Fibroblast of villous mesenchyme (primary cell): ENCODE data around the gene TBC1D12. TPM values are rescaled to one million over a fixed set of nuclear protein-coding genes. Genes with fewer than 3 reads are reported as not detected.

Experiments
- DNase-seq: peaks from one replicate; pipeline ENCODE4 v3.0.0-alpha.2; 2010; ENCODE audit warnings: low read depth
- H3K4me3 ChIP-seq: 2 replicates; pipeline ENCODE4 v1.5.1; 2011; ENCODE audit warnings: low read depth, mild to moderate bottlenecking, low read length
- total RNA-seq: library from RNA; depleted of rRNA; stranded (reverse); fragments of >200 nt; gene quantifications from 2 replicates; pipeline ENCODE4 v1.2.3, GENCODE V29; 2012
- TF ChIP-seq, protein P1 (sequence below): IDR thresholded peaks from 2 replicates; pipeline ENCODE4 v1.5.1; 2012; ENCODE audit warnings: low read depth, mild to moderate bottlenecking, low read length; ENCODE audit not compliant: insufficient read depth

The TBC1D12 gene
- total RNA-seq, 1 donor: 15.1 TPM

DNA sequence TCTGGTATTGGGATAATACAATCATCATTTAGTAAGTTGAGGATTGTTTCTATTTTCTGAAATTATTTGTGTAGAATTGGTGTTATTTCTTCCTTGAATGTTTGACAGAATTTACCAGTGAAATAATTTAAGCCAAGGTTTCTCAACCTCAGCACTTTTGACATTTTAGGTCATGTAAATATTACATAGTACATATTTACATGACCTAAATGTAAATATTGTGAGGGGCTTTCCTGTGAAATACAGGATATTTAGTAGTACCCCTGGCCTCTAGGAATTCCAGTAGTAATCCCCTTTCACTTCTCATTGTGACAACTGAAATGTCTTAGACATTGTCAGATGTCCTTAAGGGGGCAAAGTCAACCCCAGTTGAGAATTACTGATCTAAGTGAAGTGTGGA lies 59.8 kb downstream of the TBC1D12 start:
- TF ChIP-seq, protein P1, sequence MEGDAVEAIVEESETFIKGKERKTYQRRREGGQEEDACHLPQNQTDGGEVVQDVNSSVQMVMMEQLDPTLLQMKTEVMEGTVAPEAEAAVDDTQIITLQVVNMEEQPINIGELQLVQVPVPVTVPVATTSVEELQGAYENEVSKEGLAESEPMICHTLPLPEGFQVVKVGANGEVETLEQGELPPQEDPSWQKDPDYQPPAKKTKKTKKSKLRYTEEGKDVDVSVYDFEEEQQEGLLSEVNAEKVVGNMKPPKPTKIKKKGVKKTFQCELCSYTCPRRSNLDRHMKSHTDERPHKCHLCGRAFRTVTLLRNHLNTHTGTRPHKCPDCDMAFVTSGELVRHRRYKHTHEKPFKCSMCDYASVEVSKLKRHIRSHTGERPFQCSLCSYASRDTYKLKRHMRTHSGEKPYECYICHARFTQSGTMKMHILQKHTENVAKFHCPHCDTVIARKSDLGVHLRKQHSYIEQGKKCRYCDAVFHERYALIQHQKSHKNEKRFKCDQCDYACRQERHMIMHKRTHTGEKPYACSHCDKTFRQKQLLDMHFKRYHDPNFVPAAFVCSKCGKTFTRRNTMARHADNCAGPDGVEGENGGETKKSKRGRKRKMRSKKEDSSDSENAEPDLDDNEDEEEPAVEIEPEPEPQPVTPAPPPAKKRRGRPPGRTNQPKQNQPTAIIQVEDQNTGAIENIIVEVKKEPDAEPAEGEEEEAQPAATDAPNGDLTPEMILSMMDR: no peak
- no peak overlapping the region for H3K4me3 ChIP-seq
- DNase-seq: no peak

DNA sequence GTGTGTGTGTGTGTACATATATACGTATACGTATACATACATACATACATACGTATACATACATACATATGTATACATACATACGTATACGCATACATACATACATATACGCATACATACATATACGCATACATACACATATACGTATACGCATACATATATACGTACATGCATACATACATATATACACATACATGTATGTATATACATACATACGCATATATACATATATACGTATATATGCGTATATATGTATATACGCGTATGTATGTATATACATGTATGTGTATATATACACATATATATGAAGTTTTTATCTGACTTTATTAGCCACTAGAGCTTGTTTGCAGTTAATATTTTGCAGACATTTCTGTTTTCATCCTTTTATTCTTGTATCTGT lies 63.3 kb downstream of the TBC1D12 start:
- no peak overlapping the region for H3K4me3 ChIP-seq
- TF ChIP-seq, protein P1: no peak
- DNase-seq: no peak

DNA sequence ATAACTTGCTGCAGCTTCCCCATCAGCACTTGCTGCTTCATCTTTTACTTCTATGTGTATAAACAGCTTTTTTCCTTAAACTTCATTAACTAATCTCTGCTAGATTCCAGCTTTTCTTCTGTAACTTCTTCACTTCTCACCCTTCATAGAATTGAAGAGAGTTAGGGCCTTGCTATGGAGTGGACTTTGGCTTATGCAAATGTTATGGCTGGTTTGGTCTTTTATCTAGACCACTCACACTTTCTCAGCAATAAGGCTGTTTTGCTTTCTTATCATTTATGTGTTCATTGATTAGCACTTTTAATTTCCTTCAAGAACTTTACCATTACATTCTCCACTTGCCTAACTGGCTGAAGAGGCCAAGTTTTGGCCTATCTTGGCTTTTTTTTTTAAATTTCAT lies 79.1 kb downstream of the TBC1D12 start:
- TF ChIP-seq, protein P1: no peak
- DNase-seq: no peak
- H3K4me3 ChIP-seq: no peak overlapping the region

DNA sequence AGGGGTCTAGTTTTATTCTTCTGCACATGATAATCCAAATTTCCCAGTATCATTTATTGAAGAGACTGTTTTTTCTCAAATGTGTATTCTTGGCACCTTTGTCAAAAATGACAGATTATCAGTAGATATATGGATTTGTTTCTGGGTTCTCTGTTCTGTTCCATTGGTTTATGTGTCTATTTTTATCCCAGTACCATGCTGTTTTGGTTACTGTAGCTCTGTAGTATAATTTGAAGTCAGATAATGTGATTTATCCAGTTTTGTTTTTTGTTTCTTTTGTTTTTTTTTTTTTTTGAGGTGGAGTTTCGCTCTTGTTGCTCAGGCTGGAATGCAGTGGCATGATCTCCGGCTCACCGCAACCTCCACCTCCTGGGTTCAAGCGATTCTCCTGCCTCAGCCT lies 81.6 kb downstream of the TBC1D12 start:
- TF ChIP-seq, protein P1: no peak
- DNase-seq: no peak
- H3K4me3 ChIP-seq: no peak overlapping the region

DNA sequence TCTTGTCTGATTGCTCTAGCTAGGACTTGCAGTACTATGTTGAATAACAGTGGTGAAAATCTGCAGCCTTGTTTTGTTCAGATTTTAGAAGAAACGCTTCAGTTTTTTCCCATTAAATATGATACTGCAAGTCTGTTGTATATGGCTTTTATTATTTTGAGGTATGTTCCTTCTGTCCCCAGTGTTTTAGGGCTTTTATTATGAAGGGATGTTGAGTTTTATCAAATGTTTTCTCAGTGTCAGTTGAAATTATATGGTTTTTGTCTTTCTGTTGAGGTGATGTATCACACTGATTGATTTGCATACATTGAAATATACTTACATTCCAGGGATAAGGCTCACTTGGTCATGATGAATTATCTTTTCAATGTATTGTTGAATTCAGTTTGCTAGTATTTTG lies 82.8 kb downstream of the TBC1D12 start:
- TF ChIP-seq, protein P1: no peak
- H3K4me3 ChIP-seq: no peak overlapping the region
- DNase-seq: no peak

DNA sequence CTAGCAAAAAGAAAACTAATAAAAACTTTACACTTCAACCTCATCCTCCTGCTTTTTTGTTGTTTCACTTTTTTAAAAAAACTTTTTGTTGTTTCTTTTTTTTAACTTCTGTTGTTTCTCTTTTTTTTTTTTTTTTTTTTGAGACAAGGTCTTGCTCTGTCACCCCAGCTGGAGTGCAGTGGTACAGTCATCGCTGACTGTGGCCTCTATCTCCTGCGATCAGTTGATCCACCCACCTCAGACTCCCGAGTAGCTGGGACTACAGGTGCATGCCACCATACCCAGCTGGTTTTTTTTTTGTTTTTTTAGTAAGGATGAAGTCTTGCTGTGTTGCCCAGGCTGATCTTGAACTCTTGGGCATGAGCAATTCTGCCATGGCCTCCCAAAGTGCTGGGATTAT lies 85.2 kb downstream of the TBC1D12 start:
- H3K4me3 ChIP-seq: no peak overlapping the region
- TF ChIP-seq, protein P1: no peak
- no peak for DNase-seq

DNA sequence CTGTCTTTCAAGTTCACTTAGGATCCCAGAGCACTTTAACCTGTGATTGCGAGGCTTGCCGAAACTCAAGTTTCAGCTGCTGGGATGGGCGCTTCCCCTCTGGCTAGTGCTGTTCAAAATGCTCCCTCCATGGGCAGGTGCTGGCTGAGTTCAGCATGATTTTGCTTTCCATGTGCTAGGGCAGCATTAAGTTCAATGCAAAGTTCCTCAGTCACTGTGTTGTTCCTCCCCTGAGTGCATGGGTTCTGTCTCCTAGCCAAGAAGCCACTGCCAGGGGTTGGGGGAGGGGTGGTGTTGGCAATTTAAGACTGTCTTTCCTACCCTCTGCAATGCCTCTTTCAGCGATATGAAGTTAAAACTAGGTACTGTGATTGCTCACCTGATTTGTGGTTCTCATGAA lies 86.8 kb downstream of the TBC1D12 start:
- TF ChIP-seq, protein P1: no peak
- DNase-seq: no peak
- no peak overlapping the region for H3K4me3 ChIP-seq
